GM19463 (cell line): ENCODE measurements around the gene INKA2.
"Not testable (repeated sequence)": the region's sequence is repeated elsewhere in the genome, so short reads cannot be mapped to it uniquely, and the experiment has no call there.

Experiments used
- ATAC-seq: cut with Tn5 transposase; IDR thresholded peaks from one replicate; pipeline ENCODE4 v1.9.1; 2021; ENCODE audit warnings: mild to moderate bottlenecking, moderate library complexity; ENCODE audit not compliant: unreplicated experiment

INKA2 gene

GRCh38 chr1:111751906-111752575 is 12.8 kb upstream of the INKA2 start:
- no peak for ATAC-seq

GRCh38 chr1:111750856-111751255 is 11.7 kb upstream of the INKA2 start:
- ATAC-seq, result no peak

GRCh38 chr1:111749628-111750027 is 10.4 kb upstream of the INKA2 start:
- ATAC-seq, result no peak

- no peak for ATAC-seq
Measured at GRCh38 chr1:111747947-111748346, 8.8 kb upstream of the INKA2 start.

- ATAC-seq, result no peak
Measured at GRCh38 chr1:111747282-111747734, 8.1 kb upstream of the INKA2 start.

GRCh38 chr1:111746614-111746999 is 7.4 kb upstream of the INKA2 start:
- ATAC-seq, result no peak

- no peak for ATAC-seq
Measured at GRCh38 chr1:111745675-111746613, 6.7 kb upstream of the INKA2 start.

GRCh38 chr1:111743679-111744101 is 4.5 kb upstream of the INKA2 start:
- no peak for ATAC-seq

- ATAC-seq, result no peak
Measured at GRCh38 chr1:111742938-111743549, 3.8 kb upstream of the INKA2 start.

GRCh38 chr1:111742292-111742691 is 3.1 kb upstream of the INKA2 start:
- ATAC-seq, result not testable (repeated sequence)

- no peak for ATAC-seq
Measured at GRCh38 chr1:111739925-111740765, 950 bp upstream of the INKA2 start.

GRCh38 chr1:111738436-111739193 is 580 bp downstream of the INKA2 start:
- peak; percentile 40 for ATAC-seq

GRCh38 chr1:111738133-111738435 is 1.1 kb downstream of the INKA2 start:
- no peak for ATAC-seq

- no peak for ATAC-seq
Measured at GRCh38 chr1:111737216-111738132, 1.7 kb downstream of the INKA2 start.

- ATAC-seq, result no peak
Measured at GRCh38 chr1:111736548-111737215, 2.5 kb downstream of the INKA2 start.

- no peak for ATAC-seq
Measured at GRCh38 chr1:111735858-111736544, 3.2 kb downstream of the INKA2 start.

- no peak for ATAC-seq
Measured at GRCh38 chr1:111735321-111735720, 3.9 kb downstream of the INKA2 start.

- ATAC-seq, result no peak
Measured at GRCh38 chr1:111734856-111735255, 4.3 kb downstream of the INKA2 start.
